ENCODE results near the gene FEN1.

Gene FEN1

GRCh38 chr11:61826930-61827570 lies 34.3 kb downstream of the FEN1 start:
- DNase-seq = peak; percentile 46

- peak; percentile 96 for DNase-seq
Observed at GRCh38 chr11:61827571-61828378, 35.1 kb downstream of the FEN1 start, which contains the start of gene FADS2. Gene FADS2, plus strand, starts transcription at chr11:61828300. Its CDS starts 91 bp downstream, at chr11:61828391.

GRCh38 chr11:61828379-61828628 lies 35.6 kb downstream of the FEN1 start:
- DNase-seq = no peak

GRCh38 chr11:61828629-61829407 lies 36.1 kb downstream of the FEN1 start:
- peak; percentile 59 for DNase-seq

- no peak for DNase-seq
Observed at GRCh38 chr11:61829806-61830205, 37.1 kb downstream of the FEN1 start.

- DNase-seq = no peak
Observed at GRCh38 chr11:61830237-61831105, 37.8 kb downstream of the FEN1 start.

GRCh38 chr11:61832207-61832606 lies 39.5 kb downstream of the FEN1 start:
- no peak for DNase-seq

- no peak for DNase-seq
Observed at GRCh38 chr11:61832754-61833153, 40.0 kb downstream of the FEN1 start.

- DNase-seq = no peak
Observed at GRCh38 chr11:61833471-61833870, 40.8 kb downstream of the FEN1 start.

GRCh38 chr11:61833926-61834277 lies 41.2 kb downstream of the FEN1 start:
- no peak for DNase-seq

GRCh38 chr11:61834278-61835048 lies 41.8 kb downstream of the FEN1 start:
- no peak for DNase-seq

- DNase-seq = no peak
Observed at GRCh38 chr11:61836193-61836592, 43.5 kb downstream of the FEN1 start.

- no peak for DNase-seq
Observed at GRCh38 chr11:61837411-61838005, 44.8 kb downstream of the FEN1 start.

- DNase-seq = no peak
Observed at GRCh38 chr11:61838501-61838900, 45.8 kb downstream of the FEN1 start.

- DNase-seq = no peak
Observed at GRCh38 chr11:61838921-61839320, 46.2 kb downstream of the FEN1 start.

GRCh38 chr11:61839742-61840141 lies 47.0 kb downstream of the FEN1 start:
- DNase-seq = no peak

GRCh38 chr11:61840371-61840770 lies 47.7 kb downstream of the FEN1 start:
- no peak for DNase-seq

GRCh38 chr11:61841636-61842527 lies 49.2 kb downstream of the FEN1 start:
- no peak for DNase-seq

- DNase-seq = no peak
Observed at GRCh38 chr11:61842528-61842820, 49.8 kb downstream of the FEN1 start.

GRCh38 chr11:61844909-61845565 lies 52.3 kb downstream of the FEN1 start:
- DNase-seq = no peak
